Naive B cell (primary cell): ENCODE measurements around the gene PLK5. TPM values are rescaled to one million over a fixed set of nuclear protein-coding genes. Genes with fewer than 3 reads are reported as not detected.

ENCODE experiments used
- ATAC-seq, 2 donors: fragments of 150-1000 bp; cut with Tn5 transposase; 2 replicates each; pipeline ENCODE4 v1.10.0; 2021; ENCODE audit warnings: low read depth in 2 of 2, mild to moderate bottlenecking in 2 of 2, moderate library complexity in 2 of 2
- DNase-seq: peaks from one replicate; pipeline ENCODE4 v3.0.0; 2022
- H3K27ac Mint-ChIP-seq, 6 donors: one replicate each; pipeline ENCODE4 v1.8.0; 2020 to 2022; ENCODE audit warnings: mild to moderate bottlenecking in 6 of 6, mixed read lengths in 6 of 6, moderate library complexity in 5 of 6, inconsistent platforms in 2 of 6
- H3K27me3 Mint-ChIP-seq, 3 donors: one replicate each; pipeline ENCODE4 v1.8.0; 2021 to 2022; ENCODE audit warnings: mixed read lengths in 3 of 3, mild to moderate bottlenecking in 1 of 3
- H3K36me3 Mint-ChIP-seq, 2 donors: one replicate each; pipeline ENCODE4 v1.8.0; 2020 to 2022; ENCODE audit warnings: mixed read lengths in 2 of 2, inconsistent platforms in 1 of 2, mild to moderate bottlenecking in 1 of 2
- H3K4me1 Mint-ChIP-seq, 3 donors: one replicate each; pipeline ENCODE4 v1.8.0; 2020 to 2022; ENCODE audit warnings: mixed read lengths in 3 of 3, inconsistent platforms in 1 of 3, mild to moderate bottlenecking in 1 of 3, moderate library complexity in 1 of 3
- H3K4me3 Mint-ChIP-seq, 8 donors: one replicate each; pipeline ENCODE4 v1.8.0; 2020 to 2022; ENCODE audit warnings: mild to moderate bottlenecking in 8 of 8, mixed read lengths in 8 of 8, moderate library complexity in 8 of 8, inconsistent platforms in 2 of 8
- H3K9me3 Mint-ChIP-seq, 7 donors: one replicate each; pipeline ENCODE4 v1.8.0; 2020 to 2022; ENCODE audit warnings: mixed read lengths in 7 of 7, mild to moderate bottlenecking in 5 of 7, inconsistent platforms in 2 of 7, moderate library complexity in 1 of 7
- polyA plus RNA-seq, 6 donors: library from polyadenylated mRNA; unstranded; fragments of 300-500 nt; fragmentation: Illumina TruSeq; gene quantifications; one replicate each; pipeline ENCODE4 v1.2.3, GENCODE V29; 2021; ENCODE audit warnings: low read depth in 6 of 6

PLK5 gene
- polyA plus RNA-seq, 6 donors from 2014 or later = not detected

DNA sequence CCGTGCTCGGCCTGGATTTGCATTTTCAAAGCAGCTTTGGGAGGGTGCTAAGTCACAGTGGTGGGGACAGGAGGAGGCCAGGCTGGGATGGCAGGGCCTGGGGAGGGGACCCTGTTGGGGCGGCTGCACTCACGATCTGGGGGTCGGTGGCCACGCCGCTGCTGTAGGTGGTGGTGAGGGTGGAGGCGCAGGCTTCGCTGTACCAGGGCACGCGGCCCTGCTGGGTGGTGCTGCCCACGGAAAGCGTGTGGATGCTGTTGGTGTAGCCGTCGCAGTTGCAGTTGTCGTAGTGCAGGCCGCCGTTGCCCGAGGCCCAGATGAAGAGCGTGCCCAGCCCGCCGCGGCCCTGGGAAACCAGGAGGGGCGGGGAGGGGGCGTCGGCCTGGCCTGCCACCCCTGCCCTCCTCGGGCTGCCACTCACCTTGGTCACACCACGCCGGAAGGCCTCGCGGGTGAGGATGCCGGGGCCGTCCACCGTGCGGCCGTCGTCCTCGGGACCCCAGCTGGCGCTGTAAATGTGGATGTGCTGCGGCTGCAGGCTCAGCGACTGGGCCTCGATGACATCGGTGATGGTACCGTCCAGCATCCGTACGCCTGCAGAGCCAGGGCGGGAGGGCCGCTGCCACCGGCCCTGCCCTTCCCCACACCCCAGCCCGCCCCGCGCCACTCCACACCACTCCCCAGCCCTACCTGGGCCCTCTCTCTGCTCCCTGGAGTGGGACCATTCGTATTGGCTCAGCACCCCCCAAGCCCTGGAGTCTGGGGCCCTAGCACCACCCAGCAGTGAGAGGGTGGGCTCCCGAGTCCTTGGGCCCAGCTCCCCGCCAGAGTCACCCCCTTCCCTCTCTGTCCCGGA, 36.9 kb upstream of the PLK5 start:
- DNase-seq (no peak), ATAC-seq (no peak)
- Mint-ChIP-seq H3K4me3 (no peak overlapping the region), H3K4me1 (peaks cover 6 to 12% (median 11%) of the 10 kb centered on the region in 3 donors), H3K27ac (no peak overlapping the region), H3K27me3 (peaks cover 0 to 6% (median 0%) of the 10 kb centered on the region in 3 donors), H3K36me3 (no peaks in the 10 kb centered on the region), H3K9me3 (no peaks in the 10 kb centered on the region)

DNA sequence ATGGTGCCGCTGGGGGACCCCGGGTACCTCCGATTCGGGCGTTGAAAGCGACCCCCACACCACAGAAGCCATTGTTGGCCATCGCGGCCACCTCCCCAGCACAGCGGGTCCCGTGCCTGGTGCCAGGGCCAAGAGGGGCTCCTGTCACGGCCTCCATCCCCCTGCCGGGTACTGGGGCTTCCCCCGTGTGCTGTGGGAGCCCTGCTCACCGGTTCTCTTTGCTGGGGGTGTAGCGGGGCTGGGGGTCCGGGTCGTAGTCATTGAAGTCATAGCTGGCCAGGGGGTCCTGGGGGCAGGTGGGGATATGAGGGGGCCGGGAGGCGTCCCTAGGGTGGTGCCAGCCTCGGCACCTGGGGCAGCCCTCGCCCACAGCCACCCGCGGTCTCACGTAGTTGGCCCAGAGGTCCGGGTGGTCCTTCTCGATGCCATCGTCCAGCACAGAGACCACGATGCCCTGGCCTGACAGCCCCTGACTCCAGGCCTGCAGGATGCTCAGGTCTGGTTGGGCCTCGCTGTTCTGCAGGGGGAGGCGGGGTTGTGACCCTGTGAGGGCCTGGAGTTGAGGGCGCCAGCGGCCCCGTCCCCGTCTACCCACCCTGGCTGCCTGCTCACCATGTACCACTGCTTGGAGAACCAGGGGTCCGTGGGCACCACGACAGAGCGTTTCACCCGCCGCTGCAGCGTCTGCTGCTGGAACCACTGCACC, 36.1 kb upstream of the PLK5 start:
- Mint-ChIP-seq H3K27me3 (peaks cover 0 to 7% (median 0%) of the 10 kb centered on the region in 3 donors), H3K36me3 (no peaks in the 10 kb centered on the region)
- DNase-seq = no peak

DNA sequence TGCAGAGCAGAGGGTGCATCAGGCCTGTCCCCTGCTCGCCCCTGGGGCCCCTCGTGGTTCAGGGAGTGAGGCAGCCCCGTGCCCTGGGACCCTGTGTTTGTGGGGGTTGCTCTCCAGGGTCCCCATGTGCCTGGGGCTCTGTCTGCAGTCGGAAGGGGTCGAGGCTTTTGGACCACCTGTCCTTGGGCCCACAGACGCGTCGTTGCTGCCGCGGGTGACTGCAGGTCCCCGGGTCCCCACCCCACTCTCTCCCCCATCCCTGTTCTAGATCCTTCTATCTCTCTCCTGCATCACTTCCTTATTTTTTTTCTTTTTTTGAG, 35.6 kb upstream of the PLK5 start:
- peaks cover 0 to 10% (median 0%) of the 10 kb centered on the region in 3 donors for H3K27me3 Mint-ChIP-seq
- H3K9me3 Mint-ChIP-seq = no peaks in the 10 kb centered on the region
- ATAC-seq = no peak
- H3K36me3 Mint-ChIP-seq = no peaks in the 10 kb centered on the region
- peak overlapping the region in 1 of 6 donors; percentile 69 for H3K27ac Mint-ChIP-seq
- peak overlapping the region in 3 of 8 donors; percentile 15 to 41 (median 34) for H3K4me3 Mint-ChIP-seq
- H3K4me1 Mint-ChIP-seq = peaks cover 6 to 13% (median 12%) of the 10 kb centered on the region in 3 donors
- DNase-seq = no peak

More for the DNA sequence above, 36.1 kb upstream of the PLK5 start:
- Mint-ChIP-seq H3K4me1 (peaks cover 6 to 13% (median 12%) of the 10 kb centered on the region in 3 donors), H3K27ac (no peak overlapping the region), H3K9me3 (no peaks in the 10 kb centered on the region), H3K4me3 (peak overlapping the region in 1 of 8 donors; percentile 25)
- no peak for ATAC-seq

DNA sequence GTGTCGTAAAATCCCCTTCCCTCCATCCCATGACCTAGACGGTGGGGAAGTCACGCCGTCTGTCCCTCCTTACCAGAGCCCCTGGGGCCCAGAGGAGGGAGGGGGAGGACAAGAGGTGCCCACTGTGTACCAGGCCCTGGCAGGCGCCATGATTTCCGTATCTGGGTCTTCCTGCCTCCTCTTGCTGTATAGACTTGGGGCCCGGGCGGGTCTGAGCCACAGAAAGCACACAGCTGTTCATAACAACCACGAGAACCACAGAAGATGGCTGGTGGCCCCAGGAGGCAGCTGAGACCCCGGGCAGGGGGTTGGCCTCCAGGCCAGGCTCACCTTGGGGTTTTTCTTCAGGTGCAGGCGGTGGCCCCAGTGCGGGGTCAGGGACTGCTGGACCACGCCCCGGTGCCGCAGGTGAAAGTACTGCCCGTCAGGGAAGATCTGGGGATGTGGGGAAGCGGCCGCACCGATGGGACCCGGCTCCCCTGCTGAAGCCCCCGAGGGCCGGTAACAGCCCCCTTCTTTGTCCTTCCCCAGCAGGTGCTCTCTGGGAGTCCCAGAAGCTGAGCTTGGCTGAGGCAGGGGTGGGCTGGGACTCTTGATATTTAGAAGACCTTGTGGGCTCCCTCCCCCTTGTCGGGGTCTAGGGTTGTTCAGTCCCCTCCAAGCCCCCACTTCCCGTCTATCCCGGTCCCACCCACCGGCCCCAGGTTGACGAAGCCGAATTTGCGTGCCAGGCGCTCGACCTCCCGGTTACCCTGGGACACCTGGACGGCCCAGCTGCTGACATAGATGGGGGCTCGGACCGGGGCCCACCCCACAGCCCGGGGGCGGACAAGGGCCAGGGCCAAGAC, 34.2 kb upstream of the PLK5 start:
- H3K27me3 Mint-ChIP-seq = peaks cover 0 to 10% (median 0%) of the 10 kb centered on the region in 3 donors
- ATAC-seq (no peak), DNase-seq (no peak)
- H3K9me3 Mint-ChIP-seq = no peaks in the 10 kb centered on the region
- peak overlapping the region in 1 of 6 donors; percentile 79 for H3K27ac Mint-ChIP-seq
- peaks cover 6 to 13% (median 12%) of the 10 kb centered on the region in 3 donors for H3K4me1 Mint-ChIP-seq
- no peaks in the 10 kb centered on the region for H3K36me3 Mint-ChIP-seq
- peak overlapping the region in 7 of 8 donors; percentile 47 to 80 (median 69) for H3K4me3 Mint-ChIP-seq

DNA sequence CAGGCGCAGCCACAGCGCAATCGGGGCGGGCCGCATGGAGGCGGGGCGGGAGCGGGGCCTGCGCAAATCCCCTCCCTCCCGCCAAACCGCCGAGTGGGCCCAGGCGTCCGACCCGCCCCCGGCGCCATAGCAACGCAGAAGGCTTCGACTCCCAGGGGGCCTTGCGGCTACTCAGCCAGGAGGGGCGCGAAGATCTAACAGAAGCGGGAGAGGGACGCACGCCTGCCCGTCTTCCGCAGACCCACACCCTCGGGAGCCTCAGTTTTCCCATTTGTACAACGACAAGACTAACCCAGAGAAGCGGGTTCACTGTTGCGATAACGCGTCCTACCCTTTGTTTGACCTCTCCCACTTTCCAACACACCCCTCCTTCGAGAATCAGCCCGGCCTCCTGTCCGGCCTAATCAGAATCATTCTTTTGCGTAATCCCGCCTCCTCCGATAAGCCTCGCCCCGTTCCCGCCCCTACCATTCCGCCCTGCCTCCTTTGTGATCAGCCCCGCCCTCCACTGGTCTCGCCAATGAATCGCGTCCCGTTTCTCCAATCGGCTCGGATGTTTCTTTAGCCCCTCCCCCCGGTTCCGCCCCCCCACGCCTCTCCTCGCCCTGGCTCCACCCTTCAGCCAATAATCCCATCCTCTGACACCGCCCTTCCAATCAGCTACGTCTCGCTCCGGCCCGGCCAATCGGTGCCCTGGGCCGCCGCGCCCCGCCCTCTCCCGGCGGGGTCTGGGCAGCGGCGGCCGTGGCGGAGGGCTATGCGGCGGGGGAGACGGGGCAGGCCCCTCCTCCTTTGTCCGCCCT, 33.4 kb upstream of the PLK5 start, which contains the start of gene PCSK4:
Gene PCSK4, minus strand, starts transcription at position 40 of the 803 bp plus-strand sequence. Its CDS starts 4 bp downstream, at position 36.
- Mint-ChIP-seq H3K36me3 (no peaks in the 10 kb centered on the region), H3K27ac (peak within 1 kb of the TSS; percentile 54 to 96 (median 84)), H3K4me3 (peak within 1 kb of the TSS; percentile 80 to 97 (median 90)), H3K27me3 (peaks cover 0 to 10% (median 0%) of the 10 kb centered on the region in 3 donors), H3K9me3 (no peaks in the 10 kb centered on the region), H3K4me1 (peaks cover 6 to 13% (median 12%) of the 10 kb centered on the region in 3 donors)
- ATAC-seq = peak; percentile 83 to 85
- DNase-seq = peak; percentile 97

DNA sequence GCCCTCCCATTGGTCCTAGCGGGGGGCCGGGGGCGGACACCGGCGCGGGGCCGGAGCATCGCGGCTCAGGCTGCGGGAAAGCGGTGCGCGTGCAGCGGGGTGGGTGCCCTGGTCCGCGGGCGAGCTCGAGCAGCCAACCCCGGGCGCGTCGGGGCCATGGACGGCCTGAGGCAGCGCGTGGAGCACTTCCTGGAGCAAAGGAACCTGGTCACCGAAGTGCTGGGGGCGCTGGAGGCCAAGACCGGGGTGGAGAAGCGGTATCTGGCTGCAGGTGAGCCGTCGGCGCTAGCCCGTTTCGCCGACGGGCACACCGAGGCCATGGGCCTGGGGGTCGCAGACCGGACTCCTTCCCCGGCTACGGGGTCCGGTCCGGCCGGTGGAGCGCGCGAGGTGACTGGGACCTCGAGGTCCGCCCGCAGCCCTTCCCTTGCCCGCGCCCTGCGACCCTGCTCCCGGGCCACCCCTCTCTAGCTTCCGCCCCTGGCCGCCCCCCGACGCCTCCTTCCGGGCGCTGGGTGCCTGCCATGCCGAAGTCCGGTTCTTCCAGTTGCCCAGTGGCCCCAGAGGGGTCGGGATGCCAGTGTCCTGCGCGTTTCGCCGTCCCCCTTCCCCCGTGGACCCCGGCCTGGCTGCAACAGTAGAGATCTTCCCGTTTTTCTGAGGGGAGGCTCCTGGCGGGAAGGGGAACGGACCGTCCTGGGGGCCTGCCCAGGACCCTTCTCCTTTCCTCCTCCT, 32.6 kb upstream of the PLK5 start, which contains the start of gene REEP6:
Gene REEP6, plus strand, starts transcription at position 68 of the 735 bp plus-strand sequence. Its CDS starts 89 bp downstream, at position 157.
- Mint-ChIP-seq H3K27ac (peak within 1 kb of the TSS; percentile 69 to 96 (median 84)), H3K27me3 (peaks cover 0 to 15% (median 0%) of the 10 kb centered on the region in 3 donors), H3K36me3 (no peaks in the 10 kb centered on the region), H3K9me3 (no peaks in the 10 kb centered on the region), H3K4me1 (peaks cover 6 to 13% (median 12%) of the 10 kb centered on the region in 3 donors), H3K4me3 (peak within 1 kb of the TSS; percentile 80 to 97 (median 92))
- DNase-seq (no peak), ATAC-seq (no peak)

DNA sequence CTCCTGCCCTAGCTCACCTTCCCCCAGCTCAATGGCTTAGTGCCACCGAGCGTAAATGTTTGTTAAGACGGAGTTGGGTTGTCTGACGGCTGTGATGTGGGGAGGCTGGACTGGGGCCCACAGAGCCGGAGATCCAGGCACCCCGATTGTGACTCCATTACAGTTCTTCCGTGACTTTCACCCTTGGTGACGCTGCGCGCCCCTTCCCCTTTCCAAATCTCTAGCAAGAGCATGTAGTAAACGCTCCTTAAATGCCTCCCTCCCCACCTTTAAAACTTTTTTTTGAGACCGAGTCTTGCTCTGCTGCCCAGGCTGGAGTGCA, 32.1 kb upstream of the PLK5 start:
- Mint-ChIP-seq H3K4me1 (peaks cover 6 to 16% (median 12%) of the 10 kb centered on the region in 3 donors), H3K9me3 (no peaks in the 10 kb centered on the region), H3K27ac (peak overlapping the region in 4 of 6 donors; percentile 17 to 78 (median 70)), H3K27me3 (peaks cover 0 to 20% (median 4%) of the 10 kb centered on the region in 3 donors), H3K4me3 (peak overlapping the region; percentile 58 to 91 (median 77)), H3K36me3 (no peaks in the 10 kb centered on the region)
- no peak for DNase-seq
- ATAC-seq = no peak

DNA sequence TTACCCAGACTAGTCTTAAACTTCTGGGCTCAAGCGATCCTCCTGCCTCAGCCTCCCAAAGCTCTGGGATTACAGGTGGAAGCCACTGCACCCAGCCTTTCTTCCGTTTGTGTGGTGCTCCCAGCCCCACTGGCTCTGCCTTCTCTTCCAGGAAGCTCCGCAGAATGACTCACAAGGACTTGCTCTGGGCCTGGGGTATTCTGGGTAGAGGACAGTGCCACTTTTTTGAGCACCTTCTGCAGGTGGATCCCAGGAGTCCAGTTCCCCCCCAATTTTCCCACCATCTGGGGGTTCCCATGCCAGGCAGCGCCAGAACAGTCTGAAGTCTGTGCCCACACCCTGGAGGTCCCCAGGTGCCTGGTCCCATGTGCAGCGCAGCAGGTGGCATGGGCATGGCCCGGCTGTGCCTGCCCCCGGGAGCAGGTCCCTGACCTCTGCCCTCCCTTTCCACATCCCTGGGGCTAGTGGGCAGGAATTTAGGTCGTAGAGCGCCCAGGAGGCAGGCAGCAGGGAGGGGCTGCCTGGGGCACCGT, 31.3 kb upstream of the PLK5 start:
- peak overlapping the region in 1 of 6 donors; percentile 76 for H3K27ac Mint-ChIP-seq
- no peaks in the 10 kb centered on the region for H3K36me3 Mint-ChIP-seq
- no peaks in the 10 kb centered on the region for H3K9me3 Mint-ChIP-seq
- ATAC-seq (no peak), DNase-seq (no peak)
- H3K27me3 Mint-ChIP-seq = peaks cover 0 to 23% (median 4%) of the 10 kb centered on the region in 3 donors
- peak overlapping the region in 7 of 8 donors; percentile 33 to 91 (median 79) for H3K4me3 Mint-ChIP-seq
- peaks cover 6 to 16% (median 12%) of the 10 kb centered on the region in 3 donors for H3K4me1 Mint-ChIP-seq

DNA sequence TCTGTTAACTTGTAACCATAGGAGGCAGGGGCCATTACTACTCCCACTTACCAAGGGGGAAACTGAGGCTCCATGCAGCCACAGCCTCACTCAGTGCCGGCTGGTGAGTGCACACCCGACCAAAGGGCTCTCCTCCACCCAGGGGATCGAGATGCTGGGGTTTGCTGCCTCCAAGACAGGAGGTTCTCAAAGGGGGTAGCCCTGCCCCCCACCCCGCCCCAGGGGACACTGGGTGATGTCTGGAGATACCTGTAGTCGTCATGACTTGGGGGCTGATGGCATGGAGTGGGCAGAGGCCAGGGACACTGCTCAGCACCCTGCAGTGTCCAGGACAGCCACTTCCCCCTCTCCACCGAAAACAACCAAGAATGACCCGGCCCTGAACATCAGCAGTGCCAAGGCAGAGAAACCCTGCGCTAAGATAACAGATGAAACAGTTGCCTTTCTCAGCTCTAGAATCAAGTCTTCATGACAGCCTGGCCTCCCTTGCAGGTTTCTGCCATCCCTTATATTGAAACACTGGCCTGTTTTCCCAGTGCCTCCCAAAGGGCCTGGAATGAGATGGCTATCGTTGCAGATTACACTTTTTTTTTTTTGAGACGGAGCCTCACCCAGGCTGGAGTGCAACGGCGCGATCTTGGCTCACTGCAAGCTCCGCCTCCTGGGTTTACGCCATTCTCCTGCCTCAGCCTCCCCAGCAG, 29.6 kb upstream of the PLK5 start:
- H3K27ac Mint-ChIP-seq = no peak overlapping the region
- peaks cover 6 to 16% (median 11%) of the 10 kb centered on the region in 3 donors for H3K4me1 Mint-ChIP-seq
- H3K4me3 Mint-ChIP-seq = no peak overlapping the region
- no peak for DNase-seq
- H3K27me3 Mint-ChIP-seq = peaks cover 0 to 27% (median 4%) of the 10 kb centered on the region in 3 donors
- H3K36me3 Mint-ChIP-seq = no peaks in the 10 kb centered on the region
- no peak for ATAC-seq
- no peaks in the 10 kb centered on the region for H3K9me3 Mint-ChIP-seq

DNA sequence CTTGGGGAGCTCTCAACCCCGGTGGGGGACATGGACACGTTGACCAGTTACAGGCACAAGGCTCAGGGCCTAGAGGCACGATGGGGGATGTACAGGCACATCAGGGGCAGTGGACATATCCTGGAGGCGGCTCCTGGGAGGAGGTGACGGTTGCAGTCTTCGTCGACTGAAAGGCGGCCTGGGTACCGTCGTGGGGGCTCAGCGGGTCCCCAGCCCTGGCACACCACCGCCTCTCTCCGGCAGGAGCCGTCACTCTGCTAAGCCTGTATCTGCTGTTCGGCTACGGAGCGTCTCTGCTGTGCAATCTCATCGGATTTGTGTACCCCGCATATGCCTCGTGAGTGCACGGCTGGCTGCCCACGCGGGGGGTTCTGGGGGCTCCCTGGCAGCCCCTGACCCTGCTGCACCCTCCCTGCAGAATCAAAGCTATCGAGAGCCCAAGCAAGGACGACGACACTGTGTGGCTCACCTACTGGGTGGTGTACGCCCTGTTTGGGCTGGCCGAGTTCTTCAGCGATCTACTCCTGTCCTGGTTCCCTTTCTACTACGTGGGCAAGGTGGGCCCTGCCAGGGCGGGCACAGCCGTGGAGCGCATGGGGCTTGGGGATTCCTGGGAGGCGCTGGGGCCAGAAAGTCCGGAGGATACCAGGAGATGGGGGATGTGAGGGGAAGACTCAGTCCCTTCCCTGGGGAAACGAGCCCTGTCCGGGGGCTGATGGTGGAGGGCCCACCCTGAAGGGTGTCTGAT, 28.7 kb upstream of the PLK5 start:
- H3K9me3 Mint-ChIP-seq = no peaks in the 10 kb centered on the region
- no peak overlapping the region for H3K4me3 Mint-ChIP-seq
- ATAC-seq (no peak), DNase-seq (no peak)
- H3K36me3 Mint-ChIP-seq = no peaks in the 10 kb centered on the region
- no peak overlapping the region for H3K27ac Mint-ChIP-seq
- peaks cover 6 to 13% (median 8%) of the 10 kb centered on the region in 3 donors for H3K4me1 Mint-ChIP-seq
- peaks cover 0 to 27% (median 4%) of the 10 kb centered on the region in 3 donors for H3K27me3 Mint-ChIP-seq
